ENCODE results near the gene FOXP1. TPM values are rescaled to one million over a fixed set of nuclear protein-coding genes. Genes with fewer than 3 reads are reported as not detected.

FOXP1 gene
- polyA plus RNA-seq, 1 experiment, result 56.6 TPM

DNA sequence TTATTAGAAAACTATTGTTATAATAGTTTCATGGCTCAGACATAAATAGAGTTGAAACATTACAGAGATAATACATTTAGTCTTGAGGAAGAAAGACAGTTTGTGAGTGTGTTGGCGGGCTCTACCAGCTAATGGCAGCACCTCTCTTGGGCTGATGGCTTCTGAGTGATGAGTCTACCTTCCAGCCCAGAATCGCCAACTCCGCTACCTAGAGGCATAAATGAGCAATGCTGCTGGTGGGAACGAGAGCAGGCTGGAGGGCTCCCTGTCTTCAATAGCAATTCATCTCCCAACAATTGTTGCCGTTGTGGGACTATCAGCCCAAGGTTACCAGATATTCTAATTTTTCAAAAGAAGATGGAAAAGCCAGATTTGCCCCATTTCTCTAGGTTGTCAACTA lies 388.7 kb downstream of the FOXP1 start:
- CTCF ChIA-PET, result interaction anchor here (1.1 kb wide), 1 partner anchor 15 kb away, joined by 4 read pairs; no protein-coding TSS in a partner anchor

DNA sequence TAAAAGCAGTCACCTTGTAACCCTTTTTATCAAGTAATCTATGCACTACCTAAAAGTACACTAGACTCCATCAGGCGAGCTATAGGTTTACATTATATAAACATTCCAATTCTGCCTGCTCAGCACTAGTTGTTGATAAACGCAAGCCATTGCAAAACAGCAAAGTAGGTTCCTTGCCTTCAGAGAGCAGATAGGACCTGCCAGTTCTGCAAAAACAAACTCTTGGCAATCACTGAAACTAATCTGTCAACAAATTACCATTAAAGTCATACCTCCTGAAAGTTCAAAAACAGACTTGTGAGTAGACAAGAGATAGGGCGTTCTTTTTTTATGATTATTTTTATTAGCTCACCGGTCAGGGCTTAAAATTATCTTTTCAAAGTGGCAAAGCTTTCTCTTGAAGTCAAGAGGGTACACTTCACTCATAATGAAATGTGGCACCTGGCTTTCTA lies 392.5 kb downstream of the FOXP1 start:
- Histone ChIP-seq H3K4me3 (ENCODE audit: low read depth, low read length) (no peak overlapping the region), H3K27me3 (ENCODE audit: control insufficient read depth, insufficient read depth, low read length) (no peaks in the 10 kb centered on the region), H3K27ac (ENCODE audit: low read depth, low read length) (no peak overlapping the region), H3K9me3 (ENCODE audit: control insufficient read depth, insufficient read depth, low read length) (no peaks in the 10 kb centered on the region)
- TF ChIP-seq, protein P1, sequence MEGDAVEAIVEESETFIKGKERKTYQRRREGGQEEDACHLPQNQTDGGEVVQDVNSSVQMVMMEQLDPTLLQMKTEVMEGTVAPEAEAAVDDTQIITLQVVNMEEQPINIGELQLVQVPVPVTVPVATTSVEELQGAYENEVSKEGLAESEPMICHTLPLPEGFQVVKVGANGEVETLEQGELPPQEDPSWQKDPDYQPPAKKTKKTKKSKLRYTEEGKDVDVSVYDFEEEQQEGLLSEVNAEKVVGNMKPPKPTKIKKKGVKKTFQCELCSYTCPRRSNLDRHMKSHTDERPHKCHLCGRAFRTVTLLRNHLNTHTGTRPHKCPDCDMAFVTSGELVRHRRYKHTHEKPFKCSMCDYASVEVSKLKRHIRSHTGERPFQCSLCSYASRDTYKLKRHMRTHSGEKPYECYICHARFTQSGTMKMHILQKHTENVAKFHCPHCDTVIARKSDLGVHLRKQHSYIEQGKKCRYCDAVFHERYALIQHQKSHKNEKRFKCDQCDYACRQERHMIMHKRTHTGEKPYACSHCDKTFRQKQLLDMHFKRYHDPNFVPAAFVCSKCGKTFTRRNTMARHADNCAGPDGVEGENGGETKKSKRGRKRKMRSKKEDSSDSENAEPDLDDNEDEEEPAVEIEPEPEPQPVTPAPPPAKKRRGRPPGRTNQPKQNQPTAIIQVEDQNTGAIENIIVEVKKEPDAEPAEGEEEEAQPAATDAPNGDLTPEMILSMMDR (IDR thresholded peaks at IDR 0.05; ENCODE audit: low read depth, low read length), result no peak
- ChIA-PET CTCF (interaction anchor here (0.7 to 0.9 kb wide), 2 partner anchors 12 to 409 kb away, joined by 3 to 6 read pairs; no protein-coding TSS in a partner anchor), POLR2A (no interaction called here)
- no peak for DNase-seq (ENCODE audit: low read depth, low spot score)

More for the DNA sequence above, 388.7 kb downstream of the FOXP1 start:
- POLR2A ChIA-PET, result interaction anchor here (0.6 kb wide), 1 partner anchor 26 kb away, joined by 3 read pairs; no protein-coding TSS in a partner anchor
- no peak for DNase-seq (ENCODE audit: low read depth, low spot score)
- peaks cover 4% of the 10 kb centered on the region; the same call in 1 of the 2 replicates for H3K9me3 ChIP-seq (ENCODE audit: control insufficient read depth, insufficient read depth, low read length)
- TF ChIP-seq, protein P1 (IDR thresholded peaks at IDR 0.05; ENCODE audit: low read depth, low read length), result no peak
- no peaks in the 10 kb centered on the region for H3K27me3 ChIP-seq (ENCODE audit: control insufficient read depth, insufficient read depth, low read length)
- no peak overlapping the region for H3K27ac ChIP-seq (ENCODE audit: low read depth, low read length)
- no peak overlapping the region for H3K4me3 ChIP-seq (ENCODE audit: low read depth, low read length)

DNA sequence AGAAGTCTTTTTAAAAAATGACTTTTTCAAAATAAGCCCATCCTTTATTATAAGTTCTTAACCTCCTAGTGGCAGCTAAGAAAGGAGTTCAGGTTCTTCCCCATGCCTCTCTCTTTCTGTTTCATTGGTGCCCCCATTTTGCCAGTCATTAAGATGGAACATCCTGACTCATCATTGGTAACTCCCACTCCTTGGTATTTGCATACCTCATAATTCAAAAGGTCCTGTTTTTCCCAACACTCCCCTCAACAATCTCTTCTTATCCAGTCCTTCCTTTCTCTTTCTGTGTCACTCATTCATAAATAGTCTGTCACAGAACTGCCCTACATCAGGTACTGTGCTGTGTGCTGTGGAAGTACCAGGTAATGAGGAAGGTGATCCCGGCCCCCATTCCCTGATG lies 394.0 kb downstream of the FOXP1 start:
- H3K9me3 ChIP-seq (ENCODE audit: control insufficient read depth, insufficient read depth, low read length), result no peaks in the 10 kb centered on the region
- no peak for DNase-seq (ENCODE audit: low read depth, low spot score)
- H3K4me3 ChIP-seq (ENCODE audit: low read depth, low read length), result no peak overlapping the region
- ChIA-PET CTCF (no interaction called here), POLR2A (interaction anchor here (1.0 kb wide), 1 partner anchor 13 kb away, joined by 3 read pairs; no protein-coding TSS in a partner anchor)
- H3K27ac ChIP-seq (ENCODE audit: low read depth, low read length), result no peak overlapping the region
- TF ChIP-seq, protein P1 (IDR thresholded peaks at IDR 0.05; ENCODE audit: low read depth, low read length), result no peak
- no peaks in the 10 kb centered on the region for H3K27me3 ChIP-seq (ENCODE audit: control insufficient read depth, insufficient read depth, low read length)

DNA sequence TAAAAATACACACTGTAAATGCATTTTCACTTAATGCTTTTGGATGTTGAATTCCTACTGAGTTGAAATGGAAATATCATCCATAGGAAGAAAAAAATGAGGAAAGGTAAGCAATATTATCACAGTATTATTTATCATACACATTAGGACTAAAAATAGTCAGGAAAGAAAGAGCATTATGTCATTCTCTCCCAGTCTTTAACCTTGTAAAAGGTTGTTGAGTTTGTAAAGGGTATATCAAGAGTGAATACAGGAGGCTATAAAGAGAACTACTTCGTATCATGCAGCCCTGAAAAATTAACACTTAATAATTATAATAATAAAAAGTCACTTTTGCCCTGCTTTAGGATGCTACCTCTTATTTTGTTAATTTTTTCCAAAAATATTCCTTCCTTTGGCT lies 395.8 kb downstream of the FOXP1 start:
- TF ChIP-seq, protein P1 (IDR thresholded peaks at IDR 0.05; ENCODE audit: low read depth, low read length), result no peak
- POLR2A ChIA-PET, result no interaction called here

DNA sequence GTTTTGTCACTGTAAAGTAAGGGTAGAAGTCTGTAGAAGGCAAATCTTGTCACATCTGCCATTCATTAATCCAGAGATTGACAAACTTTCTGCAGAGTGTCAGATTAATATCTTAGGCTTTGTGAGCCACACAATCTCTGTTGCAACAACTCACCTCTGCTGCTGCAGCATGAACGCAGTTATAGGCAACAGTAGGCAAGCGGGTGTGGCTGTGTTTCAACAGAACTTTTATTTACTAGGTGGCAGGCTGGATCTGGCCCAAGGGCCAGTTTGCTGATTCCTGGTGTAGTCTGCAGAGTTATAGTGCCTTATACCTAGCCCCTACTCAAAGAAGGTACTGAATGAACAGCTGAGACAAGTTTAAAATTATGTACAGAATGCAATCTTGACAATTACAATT lies 396.7 kb downstream of the FOXP1 start:
- POLR2A ChIA-PET, result no interaction called here
- CTCF ChIA-PET, result interaction anchor here (0.8 kb wide), 1 partner anchor 637 kb away, joined by 3 read pairs; no protein-coding TSS in a partner anchor
- no peaks in the 10 kb centered on the region for H3K27me3 ChIP-seq (ENCODE audit: control insufficient read depth, insufficient read depth, low read length)

More for the DNA sequence above, 395.8 kb downstream of the FOXP1 start:
- Histone ChIP-seq H3K9me3 (ENCODE audit: control insufficient read depth, insufficient read depth, low read length) (no peaks in the 10 kb centered on the region), H3K27me3 (ENCODE audit: control insufficient read depth, insufficient read depth, low read length) (no peaks in the 10 kb centered on the region), H3K27ac (ENCODE audit: low read depth, low read length) (no peak overlapping the region), H3K4me3 (ENCODE audit: low read depth, low read length) (no peak overlapping the region)
- no peak for DNase-seq (ENCODE audit: low read depth, low spot score)
- CTCF ChIA-PET, result interaction anchor here (0.8 kb wide), 1 partner anchor 637 kb away, joined by 3 read pairs; no protein-coding TSS in a partner anchor

More for the DNA sequence above, 396.7 kb downstream of the FOXP1 start:
- no peak for DNase-seq (ENCODE audit: low read depth, low spot score)
- Histone ChIP-seq H3K9me3 (ENCODE audit: control insufficient read depth, insufficient read depth, low read length) (no peaks in the 10 kb centered on the region), H3K4me3 (ENCODE audit: low read depth, low read length) (no peak overlapping the region), H3K27ac (ENCODE audit: low read depth, low read length) (no peak overlapping the region)
- TF ChIP-seq, protein P1 (IDR thresholded peaks at IDR 0.05; ENCODE audit: low read depth, low read length), result no peak

Measured in AG04450 (cell line).